Activated CD8-positive, alpha-beta memory T cell treated with anti-CD3 and anti-CD28 coated beads, Interleukin-2, amount 50 U/mL, for 24 hours (primary cell): ENCODE results near the gene SERTAD4.
"Not testable (repeated sequence)": the region's sequence is repeated elsewhere in the genome, so short reads cannot be mapped to it uniquely, and the experiment has no call there.

ENCODE experiments used
- DNase-seq: peaks from one replicate; pipeline ENCODE4 v3.0.0-alpha.2; 2020; ENCODE audit errors: extremely low read depth

Gene SERTAD4

DNA sequence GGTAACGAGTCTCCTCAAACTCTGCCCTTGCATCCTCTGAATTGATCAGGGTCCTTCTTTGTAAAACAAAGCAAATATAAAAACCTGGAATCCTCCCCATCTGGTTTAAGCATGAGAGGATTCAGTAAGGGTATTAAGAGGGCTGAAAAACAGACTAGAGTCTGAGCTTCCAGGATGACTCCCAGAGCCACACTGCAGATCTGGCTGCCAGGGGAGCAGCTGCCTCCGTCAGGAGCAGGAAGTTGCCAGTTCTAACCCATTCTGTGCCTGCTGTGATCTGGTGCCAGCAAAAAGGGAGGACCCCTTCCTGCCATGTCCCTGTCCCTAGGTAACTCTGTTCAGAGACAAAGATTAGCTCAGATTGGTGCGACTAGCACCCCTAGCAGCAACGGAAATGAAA lies 27.5 kb downstream of the SERTAD4 start:
- no peak for DNase-seq

- no peak for DNase-seq
These were observed 29.7 kb downstream of the SERTAD4 start for GRCh38 chr1:210262167-210262896.

DNA sequence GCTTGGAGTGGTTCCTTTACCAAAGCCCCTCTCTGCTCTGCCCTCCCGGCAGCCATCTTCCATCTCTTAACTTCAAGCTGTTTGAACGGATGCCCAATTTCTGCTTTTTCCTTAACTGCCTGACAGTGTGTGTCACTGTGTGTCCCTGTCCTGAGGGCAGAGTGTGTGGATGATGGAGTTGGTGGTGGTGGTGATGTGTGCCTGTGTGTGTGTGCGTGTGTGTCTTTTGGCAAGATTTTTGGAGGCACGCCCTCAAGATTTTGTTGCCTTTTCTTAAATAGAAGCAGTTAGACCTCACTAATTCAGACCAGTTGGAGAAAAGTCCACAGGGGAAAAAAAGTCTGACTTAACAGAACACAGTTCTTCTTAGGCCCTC lies 30.3 kb downstream of the SERTAD4 start:
- DNase-seq, result no peak

DNA sequence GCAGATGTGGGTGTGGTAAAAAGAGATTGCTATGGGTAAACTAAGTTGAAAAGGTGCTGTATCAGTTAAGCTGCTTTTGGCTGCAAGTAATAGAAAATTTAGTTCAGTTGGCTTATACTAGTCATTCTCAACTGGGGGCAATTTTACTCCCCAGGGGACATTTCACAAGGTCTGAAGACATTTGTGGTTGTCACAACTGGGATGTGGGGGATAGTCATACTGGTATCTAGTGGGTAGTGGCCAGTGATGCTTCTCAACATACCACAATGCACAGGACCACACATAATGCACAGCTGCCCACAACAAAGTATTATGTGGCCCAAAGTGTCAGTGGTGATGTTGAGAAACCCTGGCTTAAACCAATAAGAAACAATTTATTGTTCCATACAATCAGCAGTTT lies 31.4 kb downstream of the SERTAD4 start:
- DNase-seq, result no peak

- DNase-seq, result no peak
These were observed 32.1 kb downstream of the SERTAD4 start for GRCh38 chr1:210264496-210265380.

DNA sequence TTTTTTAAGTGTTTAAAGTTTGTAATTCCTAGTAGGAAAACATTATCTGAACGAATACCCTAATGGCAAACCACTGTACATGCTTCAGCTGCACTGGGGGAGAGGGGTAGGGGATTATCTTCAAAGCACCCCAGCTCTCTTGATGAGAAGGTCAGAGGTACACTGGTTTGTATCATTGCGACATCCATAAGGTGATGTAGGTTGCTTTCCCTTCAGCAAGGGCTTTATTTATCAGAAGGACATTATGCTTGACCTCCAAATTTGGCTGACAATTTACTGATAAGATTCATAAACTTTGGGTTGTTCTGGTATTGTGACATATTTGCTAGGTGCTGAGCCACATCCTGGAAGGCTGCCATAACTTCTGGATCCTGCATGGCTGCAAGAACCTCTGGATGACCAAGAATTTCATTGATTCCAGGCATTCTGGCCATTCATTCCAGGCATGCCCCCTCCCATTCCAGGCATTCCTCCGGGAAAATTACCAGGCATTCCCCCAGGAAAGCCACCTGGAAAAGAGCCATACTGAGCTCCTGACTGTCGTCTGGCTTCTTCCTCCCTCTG lies 32.9 kb downstream of the SERTAD4 start:
- DNase-seq, result not testable (repeated sequence)

- no peak for DNase-seq
These were observed 37.4 kb downstream of the SERTAD4 start for GRCh38 chr1:210269981-210270380.

- no peak for DNase-seq
These were observed 40.1 kb downstream of the SERTAD4 start for GRCh38 chr1:210272666-210273065.

- DNase-seq, result no peak
These were observed 47.6 kb downstream of the SERTAD4 start for GRCh38 chr1:210280221-210280620.

GRCh38 chr1:210288116-210288515 lies 55.5 kb downstream of the SERTAD4 start:
- no peak for DNase-seq

DNA sequence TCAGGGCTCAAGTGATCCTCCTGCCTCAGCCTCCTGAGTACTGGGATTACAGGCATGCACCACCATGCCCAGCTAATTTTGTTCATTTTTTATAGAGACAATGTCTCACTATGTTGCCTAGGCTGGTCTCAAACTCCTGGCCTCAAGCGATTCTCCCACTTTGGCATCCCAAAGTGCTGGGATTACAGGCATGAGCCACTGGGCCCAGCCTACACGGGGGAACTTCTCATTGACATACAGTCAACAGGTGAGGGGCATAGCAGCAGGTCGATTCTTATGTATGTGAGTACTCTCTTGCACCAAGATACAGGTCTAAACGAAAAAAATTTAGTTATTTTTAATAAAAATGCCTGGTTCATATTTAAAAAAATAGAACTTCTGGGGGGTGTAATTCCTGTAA lies 56.7 kb downstream of the SERTAD4 start:
- DNase-seq, result no peak

GRCh38 chr1:210291081-210291764 lies 58.6 kb downstream of the SERTAD4 start:
- no peak for DNase-seq

DNA sequence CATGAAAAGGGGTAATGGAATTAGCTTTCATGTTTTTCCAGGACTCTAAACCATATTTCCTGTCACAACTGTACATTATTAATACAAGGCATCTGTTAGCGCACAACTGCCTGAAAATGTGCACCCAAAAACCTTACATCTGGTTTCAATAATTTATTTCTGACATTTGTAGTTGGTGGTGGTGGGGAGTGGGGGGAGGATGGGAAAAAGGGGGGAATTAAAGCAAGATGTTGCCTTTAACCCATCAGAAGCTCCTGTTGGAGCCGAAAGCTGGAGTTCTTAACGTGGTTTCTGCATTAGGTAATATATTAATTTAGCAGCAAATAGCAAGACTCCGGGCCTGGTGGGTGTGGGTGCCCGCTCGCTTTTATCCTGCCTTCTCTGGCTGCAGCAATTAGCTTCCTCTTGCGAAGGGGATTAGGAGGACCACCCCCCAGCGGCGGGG lies 59.2 kb downstream of the SERTAD4 start:
- DNase-seq, result no peak

DNA sequence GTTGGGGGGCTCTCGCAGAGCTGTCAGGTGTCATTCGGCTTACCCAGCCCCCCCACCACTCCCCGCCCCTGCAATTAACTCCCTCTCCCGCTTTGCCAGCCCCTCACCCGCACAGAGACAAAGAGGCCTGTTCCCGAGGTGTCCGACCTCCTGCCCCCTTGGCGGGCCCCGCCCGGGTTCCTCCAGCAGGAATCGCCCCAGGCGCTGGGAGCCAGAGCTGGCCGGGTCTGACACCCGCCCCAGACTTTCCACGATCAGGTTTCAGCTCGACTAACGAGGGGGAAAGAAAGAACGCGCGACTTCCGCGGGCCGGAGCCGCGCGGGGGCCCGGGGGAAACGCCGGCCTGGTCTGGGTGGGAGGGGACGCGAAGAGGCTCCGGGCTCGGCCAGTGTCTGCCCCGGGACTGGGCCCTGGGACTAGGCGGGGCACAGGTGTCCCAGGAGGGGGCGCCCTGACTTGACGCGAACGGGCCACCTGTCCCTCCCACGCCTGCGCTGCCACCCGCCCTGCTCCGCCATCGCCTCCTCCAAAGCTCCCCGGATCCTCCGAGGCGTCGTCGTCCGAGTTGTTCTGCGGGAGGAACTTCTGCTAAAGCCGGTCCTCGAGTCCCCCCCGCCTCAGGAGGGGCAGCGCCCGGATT lies 59.8 kb downstream of the SERTAD4 start:
- DNase-seq, result no peak

GRCh38 chr1:210293171-210293607 lies 60.6 kb downstream of the SERTAD4 start:
- DNase-seq, result no peak

DNA sequence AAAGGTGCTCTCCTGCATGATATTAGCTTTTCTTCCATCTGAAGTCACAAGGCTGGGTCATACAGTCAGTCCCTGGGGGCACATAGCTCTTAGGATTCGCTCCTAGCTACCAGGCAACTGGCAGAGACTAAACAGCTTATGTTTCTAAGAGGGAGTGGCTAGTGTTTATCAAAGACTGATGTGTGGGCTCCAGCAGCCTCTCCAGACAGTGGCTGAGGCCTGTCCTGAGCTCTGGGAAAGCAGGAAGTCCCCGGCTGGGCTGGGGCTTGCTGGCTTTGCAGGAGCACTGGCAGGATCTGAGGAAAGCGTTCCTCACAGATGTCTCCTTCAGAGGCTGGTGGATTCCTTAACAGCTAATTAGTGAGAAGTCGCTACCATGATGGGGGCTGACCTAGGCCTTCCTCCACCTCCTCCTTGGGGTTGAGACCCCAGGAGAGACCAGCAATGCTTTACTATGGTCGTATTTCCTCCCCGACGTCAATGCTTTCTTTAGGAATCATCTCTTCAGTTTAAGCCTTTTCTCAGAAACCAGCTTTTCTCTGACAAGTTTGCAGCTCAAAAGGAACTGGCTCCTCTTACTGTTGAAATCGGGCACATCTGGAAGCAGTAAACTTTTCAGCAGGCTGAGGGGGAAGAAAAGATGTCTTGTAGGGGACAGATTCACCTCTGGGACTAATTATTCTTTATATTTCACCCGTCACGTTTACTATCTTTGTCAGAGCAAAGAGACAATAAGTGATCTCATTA lies 62.6 kb downstream of the SERTAD4 start:
- DNase-seq, result no peak
